Erythroblast (primary cell): ENCODE data around the gene FXYD3.
"Not testable (repeated sequence)": the region's sequence is repeated elsewhere in the genome, so short reads cannot be mapped to it uniquely, and the experiment has no call there.

ENCODE experiments used
- DNase-seq, 2 experiments: peaks; one replicate each; lab custom pipeline; 2025; lab: John Stamatoyannopoulos, UW
- GATA1 ChIP-seq: IDR thresholded peaks from 2 replicates; pipeline ENCODE4 v1.6.1; 2011; ENCODE audit warnings: low read depth, mild to moderate bottlenecking, control low read depth, low read length, moderate library complexity
- POLR2A ChIP-seq: IDR thresholded peaks from 2 replicates; pipeline ENCODE4 v1.6.1; 2011; ENCODE audit warnings: mild to moderate bottlenecking, low read length

The FXYD3 gene

GRCh38 chr19:35093941-35094647 lies 21.5 kb upstream of the FXYD3 start:
- TF ChIP-seq POLR2A: no peak
- TF ChIP-seq GATA1: no peak
- no peak for DNase-seq

DNA sequence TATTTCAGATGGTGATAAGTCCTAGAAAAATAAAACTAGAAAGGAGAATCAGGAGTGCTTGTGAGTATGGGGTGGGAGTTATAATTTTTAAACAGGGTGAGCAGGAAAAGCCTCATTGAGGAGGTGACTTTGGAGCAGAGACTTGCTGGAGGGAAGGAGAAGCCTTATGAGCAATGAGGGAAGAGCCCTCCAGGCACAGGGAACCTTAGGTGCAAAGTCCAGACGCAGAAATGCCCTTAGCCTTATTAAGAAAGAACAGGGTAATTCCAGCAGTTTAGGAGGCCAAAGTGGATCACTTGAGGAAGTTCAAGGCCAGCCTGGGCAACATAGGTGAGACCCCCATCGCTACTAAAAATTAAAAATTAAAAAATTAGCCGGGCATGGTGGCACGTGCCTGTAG lies 21.0 kb upstream of the FXYD3 start:
- DNase-seq: no peak
- no peak for TF ChIP-seq POLR2A
- no peak for TF ChIP-seq GATA1

GRCh38 chr19:35095667-35096368 lies 19.8 kb upstream of the FXYD3 start:
- TF ChIP-seq POLR2A (no peak), GATA1 (no peak)
- DNase-seq: no peak

- no peak for DNase-seq
- TF ChIP-seq GATA1: no peak
- TF ChIP-seq POLR2A: no peak
Measured at GRCh38 chr19:35098413-35099049, 17.1 kb upstream of the FXYD3 start.

DNA sequence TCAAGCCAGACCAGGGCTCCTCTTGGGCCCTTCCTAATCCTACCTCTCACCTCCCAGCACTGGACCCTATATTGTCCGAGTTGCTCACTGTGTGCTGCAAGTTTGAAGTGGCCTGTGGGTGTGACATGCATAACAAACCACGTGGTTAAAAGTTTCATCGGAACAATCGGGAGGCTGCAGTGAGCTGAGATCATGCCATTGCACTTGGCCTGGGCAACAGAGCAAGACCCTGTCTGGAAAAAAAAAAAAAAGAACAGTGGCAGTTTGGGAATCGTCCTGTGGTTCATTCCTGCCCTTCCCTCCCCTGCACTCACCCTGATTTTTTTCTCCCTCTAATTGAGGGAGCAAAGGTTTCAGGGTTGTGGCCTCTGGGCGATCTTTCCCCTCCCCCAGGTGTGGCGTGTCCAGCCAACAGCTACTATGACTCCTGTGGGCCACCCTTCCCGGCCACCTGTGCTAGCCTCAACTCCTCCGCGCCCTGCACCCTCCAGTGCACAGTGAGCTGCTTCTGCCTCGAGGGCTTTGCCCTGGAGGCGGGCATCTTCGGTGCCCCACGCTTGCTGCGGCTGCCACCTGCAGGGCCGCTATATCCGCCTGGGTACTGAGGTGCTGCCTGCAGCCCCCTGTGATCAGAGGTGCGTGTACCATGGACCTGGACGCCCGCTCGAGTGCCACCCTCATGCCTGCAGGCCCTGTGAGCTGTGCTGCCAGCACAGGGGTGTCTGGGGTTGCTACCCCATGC lies 16.3 kb upstream of the FXYD3 start:
- no peak for DNase-seq
- TF ChIP-seq GATA1: no peak
- no peak for TF ChIP-seq POLR2A

DNA sequence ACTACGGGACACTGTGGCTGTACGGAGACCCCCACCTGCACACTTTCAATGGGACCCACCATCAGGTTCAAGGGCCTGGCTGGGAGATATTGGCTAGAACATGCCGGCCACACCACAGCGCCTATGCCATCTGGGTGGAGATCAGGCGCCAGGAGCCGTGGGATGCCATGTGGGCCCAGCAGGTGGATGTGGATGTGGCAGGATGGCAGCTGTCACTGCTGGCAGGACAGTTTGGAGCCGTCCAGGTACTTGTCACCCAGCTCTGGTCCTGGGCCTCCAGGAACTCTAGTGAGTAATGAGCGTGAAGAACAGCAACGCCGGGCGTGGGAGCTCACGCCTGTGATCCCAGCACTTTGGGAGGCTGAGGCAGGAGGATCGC lies 15.7 kb upstream of the FXYD3 start:
- DNase-seq: no peak
- TF ChIP-seq GATA1 (no peak), POLR2A (no peak)

DNA sequence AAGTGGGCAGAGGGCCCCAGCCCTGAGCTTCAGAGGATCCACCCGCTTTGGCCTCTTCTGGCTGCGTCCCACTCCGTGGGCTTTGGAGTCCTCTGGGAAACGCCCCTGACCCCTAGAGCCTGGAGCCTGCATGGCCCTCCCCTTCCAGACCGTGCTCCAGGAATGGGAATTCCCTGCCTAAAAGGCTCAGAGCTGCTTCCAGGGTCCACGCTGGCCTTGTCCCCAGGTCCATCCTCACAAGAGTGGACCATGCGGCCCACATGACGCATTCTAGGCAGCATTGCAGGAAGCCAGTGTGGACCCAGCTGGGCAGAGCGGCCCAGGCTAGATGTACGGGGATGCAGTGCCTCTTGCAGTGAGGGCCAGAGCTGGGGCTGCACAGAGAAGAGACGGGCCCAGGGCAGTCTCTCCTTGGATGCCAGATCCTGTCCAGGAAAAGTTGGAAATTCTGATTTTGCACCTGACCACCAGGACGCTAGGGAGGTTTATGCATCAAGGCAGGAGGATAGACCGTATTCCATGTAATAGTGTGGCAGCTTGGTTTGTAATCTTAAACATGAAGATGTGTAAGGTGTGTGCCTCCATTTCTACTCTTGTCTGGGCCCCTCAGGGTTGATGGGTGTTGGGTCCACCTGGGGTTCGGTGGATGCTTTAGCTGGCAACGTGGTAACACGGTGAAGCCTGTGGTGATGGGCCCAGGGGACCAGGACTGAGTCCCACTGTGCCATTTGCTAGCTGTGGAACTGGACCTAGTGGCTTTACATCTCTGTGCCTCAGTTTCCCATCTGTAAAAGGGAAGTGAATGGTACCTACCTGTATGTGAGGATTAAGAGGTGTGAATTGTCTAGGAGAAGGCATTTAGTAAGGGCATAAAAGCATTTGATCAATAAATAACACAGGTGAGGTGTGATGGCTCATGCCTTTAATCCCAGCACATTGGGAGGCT lies 14.8 kb upstream of the FXYD3 start:
- no peak for DNase-seq
- TF ChIP-seq POLR2A (no peak), GATA1 (no peak)

- DNase-seq: not testable (repeated sequence)
Measured at GRCh38 chr19:35101949-35102348, 13.7 kb upstream of the FXYD3 start.

- DNase-seq: not testable (repeated sequence)
Measured at GRCh38 chr19:35103614-35104013, 12.0 kb upstream of the FXYD3 start.

DNA sequence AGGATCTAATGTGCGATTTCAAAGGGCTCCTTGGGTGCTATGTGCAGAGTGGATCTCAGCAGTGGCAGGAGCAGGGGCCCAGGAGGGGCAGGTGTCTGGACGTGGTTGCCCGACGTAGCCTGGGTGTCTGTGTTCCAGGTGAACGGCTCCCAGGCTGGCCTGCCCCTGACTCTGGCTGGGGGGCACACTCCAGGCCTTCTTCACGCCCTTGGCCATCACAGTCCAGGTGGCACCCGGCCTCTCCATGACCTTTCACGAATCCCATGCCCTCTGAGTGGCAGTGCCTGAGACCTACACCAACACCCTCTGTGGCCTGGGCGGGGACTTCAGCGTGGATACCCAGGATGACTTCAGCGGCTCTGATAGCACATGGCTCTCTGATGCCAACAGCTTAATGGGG lies 11.3 kb upstream of the FXYD3 start:
- no peak for DNase-seq
- TF ChIP-seq GATA1 (no peak), POLR2A (no peak)

GRCh38 chr19:35105047-35105410 lies 10.6 kb upstream of the FXYD3 start:
- TF ChIP-seq GATA1 (no peak), POLR2A (no peak)
- DNase-seq: no peak

GRCh38 chr19:35105411-35106290 lies 10.0 kb upstream of the FXYD3 start:
- peak in 1 of 2 experiments; percentile 13 for DNase-seq
- TF ChIP-seq GATA1 (no peak), POLR2A (no peak)
